C4-2B (cell line): ENCODE measurements around the gene LHX2.
A peak's percentile ranks its signal among the peaks of the same experiment; 100 is the strongest.

Source experiments
- H3K27ac ChIP-seq: fragments of 450-650 bp; 2 replicates; pipeline ENCODE4 v1.5.1; 2017
- CTCF ChIP-seq: fragments of 450-650 bp; conservative IDR thresholded peaks from 2 replicates; pipeline ENCODE4 v1.5.1; 2017; ENCODE audit warnings: mild to moderate bottlenecking
- ZFX ChIP-seq: fragments of 450-650 bp; IDR thresholded peaks from 2 replicates; pipeline ENCODE4 v1.6.1; 2017

Gene LHX2

DNA sequence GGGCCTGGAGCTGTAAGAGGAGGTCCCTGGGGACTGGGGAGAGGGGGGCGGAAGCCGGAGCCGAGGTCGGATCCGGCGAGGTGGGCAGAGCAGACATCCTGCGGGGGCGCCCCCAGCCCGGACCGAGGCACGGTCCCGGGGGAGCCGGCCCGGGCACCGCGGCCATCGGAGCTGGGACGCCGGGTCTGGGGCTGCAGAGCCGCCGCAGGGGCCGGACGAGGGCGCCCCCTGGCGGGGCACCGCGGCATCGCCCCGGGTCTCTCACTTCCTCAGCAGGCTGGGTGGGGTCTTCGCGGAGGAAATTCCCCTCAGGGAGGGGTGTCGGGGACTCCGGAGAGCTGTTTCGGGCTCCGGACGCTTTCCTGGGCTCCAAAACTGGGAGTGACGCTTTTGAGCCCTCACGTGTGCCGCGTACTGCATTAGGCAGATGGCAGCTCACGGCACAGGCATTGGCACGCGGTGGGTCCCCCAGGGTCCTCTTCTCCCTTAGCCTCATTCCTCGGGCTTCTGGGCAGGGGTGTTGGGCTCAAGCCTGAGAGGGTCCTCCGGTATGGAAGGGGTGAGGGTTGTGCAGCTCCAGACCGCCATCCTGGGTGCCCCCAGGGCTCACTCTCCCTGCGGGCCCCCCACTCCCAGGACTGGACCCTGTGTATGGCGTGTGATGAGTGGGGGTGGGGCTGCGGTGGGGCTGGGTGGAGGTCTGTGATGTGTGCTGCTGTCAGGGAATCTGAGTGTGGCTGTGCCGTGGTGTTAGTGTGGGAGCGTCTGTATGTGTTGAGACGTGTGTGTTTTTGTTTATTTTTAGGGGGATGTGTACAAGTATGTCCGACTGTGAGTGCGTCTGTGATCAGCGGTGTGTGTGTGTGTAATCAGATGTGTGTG lies 29.6 kb downstream of the LHX2 start:
- H3K27ac ChIP-seq, result no peak overlapping the region
- TF ChIP-seq ZFX (no peak), CTCF (peak; percentile 91)

DNA sequence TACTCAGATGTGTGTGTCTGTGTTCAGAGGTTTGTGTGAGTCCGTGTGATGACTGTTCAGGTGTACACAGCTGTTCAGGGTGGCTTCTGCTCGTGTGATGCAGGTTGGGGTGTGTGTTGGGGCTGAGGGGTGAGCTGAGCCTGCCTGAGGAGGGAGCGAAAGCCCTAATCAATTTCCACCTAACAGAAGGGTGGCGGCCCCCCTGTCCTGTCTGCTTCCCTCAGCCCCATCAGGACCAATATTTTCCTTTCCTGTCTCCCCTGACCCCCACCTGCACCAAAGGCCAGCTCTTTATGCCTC lies 30.2 kb downstream of the LHX2 start:
- no peak for TF ChIP-seq ZFX
- no peak for TF ChIP-seq CTCF
- H3K27ac ChIP-seq, result peak overlapping the region; percentile 4; the same call in 1 of the 2 replicates

- TF ChIP-seq ZFX (no peak), CTCF (no peak)
- H3K27ac ChIP-seq, result peak overlapping the region; percentile 4; the same call in 1 of the 2 replicates
Observed at GRCh38 chr9:124042201-124042721, 30.7 kb downstream of the LHX2 start.

DNA sequence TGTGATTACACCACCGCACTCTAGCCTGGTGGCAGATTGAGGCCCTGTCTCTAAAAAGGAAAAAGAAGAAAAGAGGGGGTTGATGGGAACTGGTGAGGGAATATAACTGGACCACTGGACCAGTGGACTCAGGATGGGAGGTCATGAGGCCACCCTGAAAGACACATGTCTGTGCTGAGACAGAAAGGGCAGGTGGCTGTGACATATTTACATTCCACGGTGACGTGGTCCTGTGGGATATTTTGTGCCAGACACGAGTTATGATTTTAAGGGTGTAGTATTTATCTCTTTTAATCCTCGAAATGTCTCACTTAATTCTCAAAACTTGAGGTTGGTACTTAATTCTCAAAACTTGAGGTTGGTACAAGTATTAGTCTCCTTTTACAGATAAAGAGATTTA lies 32.9 kb downstream of the LHX2 start:
- TF ChIP-seq ZFX (no peak), CTCF (no peak)
- H3K27ac ChIP-seq, result no peak overlapping the region

DNA sequence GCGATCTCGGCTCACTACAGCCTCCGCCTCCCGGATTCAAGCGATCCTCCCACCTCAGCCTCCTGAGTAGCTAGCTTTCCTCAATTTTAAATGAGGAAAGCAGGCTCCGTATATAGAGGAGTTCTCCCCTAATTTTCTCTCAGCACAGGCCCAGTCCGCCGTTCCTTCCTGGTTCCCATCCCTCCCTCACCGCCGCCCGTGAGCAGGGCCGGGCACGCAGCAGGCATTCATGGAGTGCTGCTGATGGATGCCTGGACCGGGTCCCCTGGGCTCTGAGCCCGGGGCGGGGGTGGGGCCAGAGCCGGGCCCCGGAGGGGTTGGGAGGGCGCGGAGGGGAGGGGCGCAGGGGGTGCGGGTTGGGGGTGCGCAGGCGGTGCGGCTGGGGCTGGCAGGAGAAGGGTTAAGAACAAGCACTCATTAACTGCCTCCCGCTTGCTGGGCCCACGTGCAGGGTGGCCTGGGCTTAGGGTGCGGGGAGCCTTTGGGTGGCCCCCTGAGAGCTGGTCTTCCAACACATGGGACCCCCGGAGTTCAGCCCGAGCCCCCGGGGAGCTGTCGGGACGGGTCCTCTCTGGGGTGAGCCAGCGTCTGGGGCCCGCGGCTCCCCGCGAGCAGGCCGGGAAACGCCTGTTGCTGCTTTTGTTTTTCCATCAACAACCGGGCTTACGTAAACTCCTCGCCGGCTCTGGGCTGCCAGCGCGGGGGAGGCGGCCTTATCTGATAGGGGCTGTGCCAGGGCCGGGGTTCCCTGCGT lies 33.7 kb downstream of the LHX2 start:
- no peak for TF ChIP-seq CTCF
- TF ChIP-seq ZFX, result peak; percentile 41; the same call in 1 of the 2 replicates
- H3K27ac ChIP-seq, result peak overlapping the region; percentile 18; the same call in 1 of the 2 replicates

DNA sequence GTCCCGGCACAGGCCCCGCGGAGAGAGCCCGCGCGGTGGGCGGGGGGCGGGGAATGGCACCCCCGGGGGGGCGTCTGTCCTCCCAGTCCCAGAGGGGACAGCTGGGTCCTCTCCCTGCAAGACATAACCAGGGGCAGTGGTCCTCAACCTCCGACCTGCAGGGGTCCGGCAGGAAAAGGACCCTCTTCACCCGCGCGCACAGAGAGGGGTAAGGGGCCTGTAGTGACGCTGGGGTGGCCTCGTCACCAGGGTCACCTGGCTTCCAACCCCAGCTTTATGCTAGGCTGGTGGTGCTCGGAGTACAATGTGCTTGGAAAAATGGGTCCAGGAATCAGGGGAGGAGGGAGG lies 34.2 kb downstream of the LHX2 start:
- peak overlapping the region; percentile 18; the same call in 1 of the 2 replicates for H3K27ac ChIP-seq
- TF ChIP-seq CTCF (no peak), ZFX (no peak)

DNA sequence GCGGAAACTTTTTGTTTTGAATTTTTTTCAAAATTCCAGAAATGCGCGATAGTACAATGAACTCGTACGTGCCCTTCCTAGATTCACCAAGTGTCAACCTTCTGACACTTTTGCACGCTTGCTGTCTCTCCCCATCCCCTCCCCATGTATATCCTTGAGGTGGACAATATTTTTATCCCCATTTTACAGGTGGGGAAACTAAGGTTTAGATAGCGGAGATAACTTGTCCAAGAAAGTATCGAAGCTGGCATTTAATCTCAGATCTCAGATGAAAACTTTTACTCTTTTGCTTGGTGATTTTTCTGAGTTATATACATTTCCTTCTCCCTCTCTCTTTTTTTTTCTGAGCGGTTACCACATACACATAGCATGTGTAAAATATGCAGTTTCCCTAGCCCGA lies 34.6 kb downstream of the LHX2 start:
- no peak overlapping the region; the same call in 1 of the 2 replicates for H3K27ac ChIP-seq
- TF ChIP-seq ZFX (no peak), CTCF (no peak)
